HG03095 (cell line): ENCODE results near the gene PRR12.

Experiments used
- ATAC-seq: cut with Tn5 transposase; IDR thresholded peaks from one replicate; pipeline ENCODE4 v1.9.1; 2021; ENCODE audit warnings: moderate library complexity; ENCODE audit not compliant: unreplicated experiment

Gene PRR12

GRCh38 chr19:49592486-49593232 lies 1.7 kb downstream of the PRR12 start:
- no peak for ATAC-seq

- no peak for ATAC-seq
These were observed 2.5 kb downstream of the PRR12 start for GRCh38 chr19:49593233-49594113.

- no peak for ATAC-seq
These were observed 3.4 kb downstream of the PRR12 start for GRCh38 chr19:49594157-49594992.

- no peak for ATAC-seq
These were observed 4.2 kb downstream of the PRR12 start for GRCh38 chr19:49594993-49595818.

- ATAC-seq, result no peak
These were observed 4.9 kb downstream of the PRR12 start for GRCh38 chr19:49595819-49596404.

- no peak for ATAC-seq
These were observed 5.4 kb downstream of the PRR12 start for GRCh38 chr19:49596407-49596806.

- ATAC-seq, result no peak
These were observed 6.1 kb downstream of the PRR12 start for GRCh38 chr19:49596954-49597702.

- no peak for ATAC-seq
These were observed 6.7 kb downstream of the PRR12 start for GRCh38 chr19:49597703-49597974.

- no peak for ATAC-seq
These were observed 8.7 kb downstream of the PRR12 start for GRCh38 chr19:49599378-49600295.

- ATAC-seq, result no peak
These were observed 10.6 kb downstream of the PRR12 start for GRCh38 chr19:49601482-49602038.

GRCh38 chr19:49602806-49603205 lies 11.8 kb downstream of the PRR12 start:
- ATAC-seq, result no peak

- ATAC-seq, result no peak
These were observed 14.6 kb downstream of the PRR12 start for GRCh38 chr19:49605605-49606004.

- ATAC-seq, result no peak
These were observed 18.6 kb downstream of the PRR12 start for GRCh38 chr19:49609499-49610092.

- no peak for ATAC-seq
These were observed 22.4 kb downstream of the PRR12 start for GRCh38 chr19:49613374-49613773.

GRCh38 chr19:49614096-49614833 lies 23.3 kb downstream of the PRR12 start:
- ATAC-seq, result no peak

- no peak for ATAC-seq
These were observed 24.9 kb downstream of the PRR12 start for GRCh38 chr19:49615861-49616260.

- ATAC-seq, result no peak
These were observed 25.6 kb downstream of the PRR12 start for GRCh38 chr19:49616532-49616931.
